Endodermal cell (in vitro differentiated cells): ENCODE data around the gene ZFAND2B. TPM values are rescaled to one million over a fixed set of nuclear protein-coding genes. Genes with fewer than 3 reads are reported as not detected.

ENCODE experiments used
- DNase-seq: peaks from one replicate; pipeline ENCODE4 v3.0.0-alpha.2; 2017
- H3K27ac ChIP-seq: 2 replicates; pipeline ENCODE4 v1.5.1; 2013; ENCODE audit warnings: mild to moderate bottlenecking, low read depth, low read length, moderate library complexity
- H3K27me3 ChIP-seq: 2 replicates; pipeline ENCODE4 v1.6.1; 2013; ENCODE audit warnings: mild to moderate bottlenecking, low read length, moderate library complexity; ENCODE audit not compliant: insufficient read depth, control insufficient read depth, poor library complexity, severe bottlenecking
- H3K36me3 ChIP-seq: 2 replicates; pipeline ENCODE4 v1.7.0; 2013; ENCODE audit warnings: mild to moderate bottlenecking, low read length, moderate library complexity; ENCODE audit not compliant: control insufficient read depth, insufficient read depth
- H3K4me1 ChIP-seq: one replicate; pipeline ENCODE4 v1.7.0; 2013; ENCODE audit warnings: low read length; ENCODE audit not compliant: control insufficient read depth, insufficient read depth
- H3K4me3 ChIP-seq: 2 replicates; pipeline ENCODE4 v1.5.1; 2013; ENCODE audit warnings: mild to moderate bottlenecking, low read length, moderate library complexity
- H3K9ac ChIP-seq: 2 replicates; pipeline ENCODE4 v1.6.1; 2013; ENCODE audit warnings: mild to moderate bottlenecking, low read length, moderate library complexity; ENCODE audit not compliant: poor library complexity, severe bottlenecking; ENCODE audit errors: extremely low read depth
- H3K9me3 ChIP-seq: 2 replicates; pipeline ENCODE4 v1.6.1; 2013; ENCODE audit warnings: mild to moderate bottlenecking, low read length, moderate library complexity; ENCODE audit not compliant: control insufficient read depth
- H3K27ac Mint-ChIP-seq: 2 replicates; pipeline ENCODE4 v1.8.0; 2020; ENCODE audit warnings: mixed read lengths
- H3K27me3 Mint-ChIP-seq: 2 replicates; pipeline ENCODE4 v1.8.0; 2021; ENCODE audit warnings: mild to moderate bottlenecking, mixed read lengths; ENCODE audit not compliant: insufficient read depth
- H3K36me3 Mint-ChIP-seq: 2 replicates; pipeline ENCODE4 v1.8.0; 2020; ENCODE audit warnings: low read depth, mixed read lengths
- H3K4me1 Mint-ChIP-seq: 2 replicates; pipeline ENCODE4 v1.8.0; 2020; ENCODE audit warnings: mixed read lengths
- H3K4me3 Mint-ChIP-seq: 2 replicates; pipeline ENCODE4 v1.8.0; 2020; ENCODE audit warnings: mild to moderate bottlenecking, moderate library complexity, mixed read lengths
- H3K9me3 Mint-ChIP-seq: 2 replicates; pipeline ENCODE4 v1.8.0; 2020; ENCODE audit warnings: mild to moderate bottlenecking, mixed read lengths
- CTCF ChIP-seq: fragments of 200-600 bp; sonication (generic); conservative IDR thresholded peaks from 2 replicates; pipeline ENCODE4 v1.5.0; 2021; ENCODE audit warnings: antibody characterized with exemption, mild to moderate bottlenecking
- WGBS, 2 experiments: methylation state at CpG; one replicate each; pipeline versions ENCODE4 v1.1.5 to v1.1.7; 2013; ENCODE audit warnings: missing lambda C conversion rate in 2 of 2, mixed read lengths in 1 of 2; ENCODE audit not compliant: insufficient coverage in 1 of 2, insufficient read length in 1 of 2; 5-methylcytosine and 5-hydroxymethylcytosine counted together
- total RNA-seq, 2 donors: library from RNA; stranded (reverse); fragmentation: NEBNext Ultra II Directional in 1 of 2; extraction: Animal tissue kit (Norgen Biotek cat#: 25700) in 1 of 2; gene quantifications; 2 replicates in 1 of 2; 3 replicates in 1 of 2; pipeline ENCODE4 v1.2.1, GENCODE V29; 2021

Gene ZFAND2B
- total RNA-seq, 2 donors from 2014 or later = 21.7 to 22.5 TPM

GRCh38 chr2:219180961-219181360, 25.6 kb upstream of the ZFAND2B start:
- H3K9me3 Mint-ChIP-seq = no peaks in the 10 kb centered on the region
- no peak overlapping the region for H3K27ac Mint-ChIP-seq
- no peak for TF ChIP-seq CTCF
- H3K9me3 ChIP-seq = no peaks in the 10 kb centered on the region
- H3K27me3 ChIP-seq = no peaks in the 10 kb centered on the region
- H3K36me3 ChIP-seq = peaks cover 48% of the 10 kb centered on the region
- no peak overlapping the region for H3K27ac ChIP-seq
- DNase-seq = no peak
- peaks cover 32% of the 10 kb centered on the region for H3K36me3 Mint-ChIP-seq
- H3K4me3 ChIP-seq = no peak overlapping the region
- WGBS, 2 experiments = 94 to 96% methylated on average over 4 to 5 of the region's 5 CpGs
- H3K27me3 Mint-ChIP-seq = no peaks in the 10 kb centered on the region
- H3K9ac ChIP-seq = no peak overlapping the region
- H3K4me1 Mint-ChIP-seq = peaks cover 13% of the 10 kb centered on the region
- H3K4me1 ChIP-seq = no peaks in the 10 kb centered on the region
- H3K4me3 Mint-ChIP-seq = no peak overlapping the region

- Histone ChIP-seq H3K27ac (no peak overlapping the region), H3K27me3 (no peaks in the 10 kb centered on the region), H3K9me3 (no peaks in the 10 kb centered on the region), H3K4me1 (no peaks in the 10 kb centered on the region), H3K36me3 (peaks cover 48% of the 10 kb centered on the region), H3K9ac (no peak overlapping the region), H3K4me3 (no peak overlapping the region)
- H3K9me3 Mint-ChIP-seq = no peaks in the 10 kb centered on the region
- no peak overlapping the region for H3K4me3 Mint-ChIP-seq
- no peak for DNase-seq
- TF ChIP-seq CTCF = no peak
- H3K27ac Mint-ChIP-seq = no peak overlapping the region
- 88 to 96% methylated on average over 6 of the region's 6 CpGs for WGBS, 2 experiments
- peaks cover 32% of the 10 kb centered on the region for H3K36me3 Mint-ChIP-seq
- H3K27me3 Mint-ChIP-seq = no peaks in the 10 kb centered on the region
- H3K4me1 Mint-ChIP-seq = peaks cover 12% of the 10 kb centered on the region
Observed at GRCh38 chr2:219181531-219181930, 25.1 kb upstream of the ZFAND2B start.

DNA sequence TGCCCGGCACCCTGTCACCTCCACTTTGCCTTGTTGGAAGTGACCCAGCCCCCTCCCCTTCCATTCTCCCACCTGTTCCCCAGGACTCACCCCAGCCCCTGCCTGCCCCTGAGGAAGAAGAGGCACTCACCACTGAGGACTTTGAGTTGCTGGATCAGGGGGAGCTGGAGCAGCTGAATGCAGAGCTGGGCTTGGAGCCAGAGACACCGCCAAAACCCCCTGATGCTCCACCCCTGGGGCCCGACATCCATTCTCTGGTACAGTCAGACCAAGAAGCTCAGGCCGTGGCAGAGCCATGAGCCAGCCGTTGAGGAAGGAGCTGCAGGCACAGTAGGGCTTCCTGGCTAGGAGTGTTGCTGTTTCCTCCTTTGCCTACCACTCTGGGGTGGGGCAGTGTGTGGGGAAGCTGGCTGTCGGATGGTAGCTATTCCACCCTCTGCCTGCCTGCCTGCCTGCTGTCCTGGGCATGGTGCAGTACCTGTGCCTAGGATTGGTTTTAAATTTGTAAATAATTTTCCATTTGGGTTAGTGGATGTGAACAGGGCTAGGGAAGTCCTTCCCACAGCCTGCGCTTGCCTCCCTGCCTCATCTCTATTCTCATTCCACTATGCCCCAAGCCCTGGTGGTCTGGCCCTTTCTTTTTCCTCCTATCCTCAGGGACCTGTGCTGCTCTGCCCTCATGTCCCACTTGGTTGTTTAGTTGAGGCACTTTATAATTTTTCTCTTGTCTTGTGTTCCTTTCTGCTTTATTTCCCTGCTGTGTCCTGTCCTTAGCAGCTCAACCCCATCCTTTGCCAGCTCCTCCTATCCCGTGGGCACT, 24.0 kb upstream of the ZFAND2B start:
- Mint-ChIP-seq H3K4me1 (peaks cover 9% of the 10 kb centered on the region), H3K36me3 (peaks cover 32% of the 10 kb centered on the region), H3K4me3 (no peak overlapping the region), H3K27ac (no peak overlapping the region), H3K27me3 (no peaks in the 10 kb centered on the region), H3K9me3 (no peaks in the 10 kb centered on the region)
- 92 to 96% methylated on average over 3 to 8 of the region's 8 CpGs for WGBS, 2 experiments
- no peaks in the 10 kb centered on the region for H3K27me3 ChIP-seq
- no peak overlapping the region for H3K4me3 ChIP-seq
- no peak overlapping the region for H3K27ac ChIP-seq
- no peaks in the 10 kb centered on the region for H3K4me1 ChIP-seq
- no peak for DNase-seq
- peaks cover 48% of the 10 kb centered on the region for H3K36me3 ChIP-seq
- no peaks in the 10 kb centered on the region for H3K9me3 ChIP-seq
- no peak overlapping the region for H3K9ac ChIP-seq
- TF ChIP-seq CTCF = no peak
